ENCODE measurements around the gene PACS1. TPM values are rescaled to one million over a fixed set of nuclear protein-coding genes. Genes with fewer than 3 reads are reported as not detected.

Gene PACS1
- total RNA-seq, 6 experiments from 2014 or later, result 82.8 to 114 (median 91.8) TPM

- Mint-ChIP-seq H3K4me3 (no peak overlapping the region), H3K4me1 (ENCODE audit: low read depth) (peaks cover 8% of the 10 kb centered on the region), H3K27me3 (ENCODE audit: insufficient read depth) (no peaks in the 10 kb centered on the region; the same call in 1 of the 2 replicates), H3K36me3 (ENCODE audit: low read depth) (peaks cover 47% of the 10 kb centered on the region), H3K9me3 (peaks cover 31% of the 10 kb centered on the region), H3K27ac (no peak overlapping the region)
- no peak for DNase-seq
- TF ChIP-seq, protein P1, sequence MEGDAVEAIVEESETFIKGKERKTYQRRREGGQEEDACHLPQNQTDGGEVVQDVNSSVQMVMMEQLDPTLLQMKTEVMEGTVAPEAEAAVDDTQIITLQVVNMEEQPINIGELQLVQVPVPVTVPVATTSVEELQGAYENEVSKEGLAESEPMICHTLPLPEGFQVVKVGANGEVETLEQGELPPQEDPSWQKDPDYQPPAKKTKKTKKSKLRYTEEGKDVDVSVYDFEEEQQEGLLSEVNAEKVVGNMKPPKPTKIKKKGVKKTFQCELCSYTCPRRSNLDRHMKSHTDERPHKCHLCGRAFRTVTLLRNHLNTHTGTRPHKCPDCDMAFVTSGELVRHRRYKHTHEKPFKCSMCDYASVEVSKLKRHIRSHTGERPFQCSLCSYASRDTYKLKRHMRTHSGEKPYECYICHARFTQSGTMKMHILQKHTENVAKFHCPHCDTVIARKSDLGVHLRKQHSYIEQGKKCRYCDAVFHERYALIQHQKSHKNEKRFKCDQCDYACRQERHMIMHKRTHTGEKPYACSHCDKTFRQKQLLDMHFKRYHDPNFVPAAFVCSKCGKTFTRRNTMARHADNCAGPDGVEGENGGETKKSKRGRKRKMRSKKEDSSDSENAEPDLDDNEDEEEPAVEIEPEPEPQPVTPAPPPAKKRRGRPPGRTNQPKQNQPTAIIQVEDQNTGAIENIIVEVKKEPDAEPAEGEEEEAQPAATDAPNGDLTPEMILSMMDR (IDR thresholded peaks at IDR 0.05), result no peak
These were observed 134.3 kb downstream of the PACS1 start for GRCh38 chr11:66204412-66204811.

DNA sequence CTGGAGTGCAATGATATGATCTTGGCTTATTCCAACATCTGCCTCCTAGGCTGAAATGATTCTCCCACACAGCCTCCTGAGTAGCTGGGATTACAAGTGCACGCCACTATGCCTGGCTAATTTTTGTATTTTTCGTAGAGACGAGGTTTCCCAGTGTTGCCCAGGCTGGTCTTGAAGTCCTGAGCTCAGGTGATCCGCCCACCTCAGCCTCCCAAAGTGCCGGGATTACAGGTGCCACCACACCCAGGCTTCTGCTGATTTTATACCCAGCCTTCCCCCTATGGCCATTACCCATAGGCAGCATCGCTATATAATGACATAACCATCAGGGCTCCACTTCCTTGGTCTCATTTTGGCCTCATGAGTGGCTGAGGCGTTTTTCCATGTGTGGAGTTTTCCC lies 137.7 kb downstream of the PACS1 start:
- no peak overlapping the region for H3K4me3 Mint-ChIP-seq
- H3K27ac Mint-ChIP-seq, result no peak overlapping the region
- H3K27me3 Mint-ChIP-seq (ENCODE audit: insufficient read depth), result no peaks in the 10 kb centered on the region; the same call in 1 of the 2 replicates
- TF ChIP-seq, protein P1 (IDR thresholded peaks at IDR 0.05), result no peak
- 0 out of 2 replicates have a peak, but pooled peaks cover 5% of the 10 kb centered on the region for H3K9me3 Mint-ChIP-seq
- no peak for DNase-seq
- peaks cover 27% of the 10 kb centered on the region for H3K36me3 Mint-ChIP-seq (ENCODE audit: low read depth)
- H3K4me1 Mint-ChIP-seq (ENCODE audit: low read depth), result peaks cover 10% of the 10 kb centered on the region

- Mint-ChIP-seq H3K4me1 (ENCODE audit: low read depth) (peaks cover 10% of the 10 kb centered on the region), H3K27me3 (ENCODE audit: insufficient read depth) (no peaks in the 10 kb centered on the region; the same call in 1 of the 2 replicates), H3K4me3 (no peak overlapping the region)
These were observed 141.0 kb downstream of the PACS1 start for GRCh38 chr11:66211100-66211499.

GRCh38 chr11:66216911-66217310 lies 146.8 kb downstream of the PACS1 start:
- H3K4me1 Mint-ChIP-seq (ENCODE audit: low read depth), result 0 out of 2 replicates have a peak, but pooled peaks cover 4% of the 10 kb centered on the region
- peaks cover 23% of the 10 kb centered on the region for H3K36me3 Mint-ChIP-seq (ENCODE audit: low read depth)
- peaks cover 14% of the 10 kb centered on the region for H3K27me3 Mint-ChIP-seq (ENCODE audit: insufficient read depth)
- TF ChIP-seq, protein P1 (IDR thresholded peaks at IDR 0.05), result no peak
- no peaks in the 10 kb centered on the region for H3K9me3 Mint-ChIP-seq
- DNase-seq, result no peak
- no peak overlapping the region for H3K4me3 Mint-ChIP-seq
- H3K27ac Mint-ChIP-seq, result no peak overlapping the region

More at GRCh38 chr11:66211100-66211499, 141.0 kb downstream of the PACS1 start:
- Mint-ChIP-seq H3K9me3 (no peaks in the 10 kb centered on the region), H3K36me3 (ENCODE audit: low read depth) (peaks cover 24% of the 10 kb centered on the region), H3K27ac (peak overlapping the region; percentile 28; the same call in 1 of the 2 replicates)
- no peak for DNase-seq
- TF ChIP-seq, protein P1 (IDR thresholded peaks at IDR 0.05), result no peak

DNA sequence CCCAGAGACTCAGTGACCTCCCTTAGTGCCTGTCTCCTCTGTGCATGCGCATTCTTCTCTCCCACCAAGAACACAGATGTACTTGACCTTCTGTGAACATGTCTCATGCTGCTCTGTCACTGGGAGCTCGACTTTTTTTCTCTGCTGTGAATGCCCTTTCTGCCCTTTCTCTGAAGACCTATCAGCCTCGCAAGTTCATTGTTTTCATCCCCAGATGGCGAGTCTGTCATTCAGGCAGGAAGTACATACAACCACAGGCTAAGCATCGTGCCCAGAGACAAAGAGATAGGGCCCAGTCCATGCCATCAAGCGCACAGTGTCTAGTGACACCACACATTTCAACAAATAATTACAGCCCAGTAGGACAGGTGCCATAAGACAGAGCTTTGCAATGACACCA lies 148.0 kb downstream of the PACS1 start:
- DNase-seq, result no peak
- no peak overlapping the region for H3K4me3 Mint-ChIP-seq
- H3K27ac Mint-ChIP-seq, result no peak overlapping the region
- TF ChIP-seq, protein P1 (IDR thresholded peaks at IDR 0.05), result no peak
- H3K27me3 Mint-ChIP-seq (ENCODE audit: insufficient read depth), result peaks cover 14% of the 10 kb centered on the region
- no peaks in the 10 kb centered on the region for H3K9me3 Mint-ChIP-seq
- H3K4me1 Mint-ChIP-seq (ENCODE audit: low read depth), result peaks cover 13% of the 10 kb centered on the region
- H3K36me3 Mint-ChIP-seq (ENCODE audit: low read depth), result peaks cover 23% of the 10 kb centered on the region

Measured in HFFc6 (cell line).